GM19372 (cell line): ENCODE measurements around the gene CEP63.

Experiments used
- ATAC-seq: cut with Tn5 transposase; IDR thresholded peaks from one replicate; pipeline ENCODE4 v1.9.1; 2021; ENCODE audit warnings: mild to moderate bottlenecking, low read depth, moderate library complexity; ENCODE audit not compliant: unreplicated experiment

The CEP63 gene

GRCh38 chr3:134466331-134466730 lies 19.5 kb upstream of the CEP63 start:
- no peak for ATAC-seq

GRCh38 chr3:134468519-134468918 lies 17.3 kb upstream of the CEP63 start:
- ATAC-seq, result no peak

- no peak for ATAC-seq
Measured at GRCh38 chr3:134471521-134472193, 14.2 kb upstream of the CEP63 start.

- ATAC-seq, result no peak
Measured at GRCh38 chr3:134472831-134473230, 13.0 kb upstream of the CEP63 start.

GRCh38 chr3:134473868-134474546 lies 11.8 kb upstream of the CEP63 start:
- ATAC-seq, result no peak

- no peak for ATAC-seq
Measured at GRCh38 chr3:134474956-134475355, 10.9 kb upstream of the CEP63 start.

GRCh38 chr3:134476306-134476705 lies 9.6 kb upstream of the CEP63 start:
- ATAC-seq, result no peak

- no peak for ATAC-seq
Measured at GRCh38 chr3:134477002-134477401, 8.9 kb upstream of the CEP63 start.

GRCh38 chr3:134477938-134478337 lies 7.9 kb upstream of the CEP63 start:
- ATAC-seq, result no peak

- no peak for ATAC-seq
Measured at GRCh38 chr3:134480546-134480945, 5.3 kb upstream of the CEP63 start.

- ATAC-seq, result no peak
Measured at GRCh38 chr3:134481166-134481565, 4.7 kb upstream of the CEP63 start.

- no peak for ATAC-seq
Measured at GRCh38 chr3:134482622-134483021, 3.2 kb upstream of the CEP63 start.

- no peak for ATAC-seq
Measured at GRCh38 chr3:134483195-134483900, 2.5 kb upstream of the CEP63 start.

- peak; percentile 6 for ATAC-seq
Measured at GRCh38 chr3:134485075-134485717, 661 bp upstream of the CEP63 start.

GRCh38 chr3:134486577-134487041 lies 752 bp downstream of the CEP63 start:
- ATAC-seq, result peak; percentile 3

GRCh38 chr3:134487406-134487805 lies 1.5 kb downstream of the CEP63 start:
- ATAC-seq, result no peak

- ATAC-seq, result no peak
Measured at GRCh38 chr3:134494495-134494894, 8.6 kb downstream of the CEP63 start.

- no peak for ATAC-seq
Measured at GRCh38 chr3:134495980-134496379, 10.1 kb downstream of the CEP63 start.

- ATAC-seq, result no peak
Measured at GRCh38 chr3:134496471-134497071, 10.7 kb downstream of the CEP63 start.

GRCh38 chr3:134503266-134503665 lies 17.4 kb downstream of the CEP63 start:
- no peak for ATAC-seq

- ATAC-seq, result no peak
Measured at GRCh38 chr3:134504132-134504531, 18.3 kb downstream of the CEP63 start.
